WTC11 (cell line): ENCODE data around the gene XPO6.

Experiments used
- ATF1 ChIP-seq: sonication (generic); formaldehyde crosslinking; IDR thresholded peaks from 2 replicates; pipeline ENCODE4 v1.8.1; 2023; ENCODE audit warnings: mild to moderate bottlenecking, moderate library complexity, missing genetic modification reagents
- IRF2 ChIP-seq: sonication (generic); formaldehyde crosslinking; IDR thresholded peaks from 2 replicates; pipeline ENCODE4 v1.8.0; 2022; ENCODE audit warnings: low read depth, missing genetic modification reagents, borderline replicate concordance
- NFYB ChIP-seq: sonication (generic); formaldehyde crosslinking; conservative IDR thresholded peaks from 2 replicates; pipeline ENCODE4 v1.8.0; 2022; ENCODE audit warnings: low read depth, missing genetic modification reagents
- NR1H2 ChIP-seq: sonication (generic); formaldehyde crosslinking; IDR thresholded peaks from 2 replicates; pipeline ENCODE4 v1.9.0; 2021; ENCODE audit warnings: mild to moderate bottlenecking, moderate library complexity, missing genetic modification reagents
- SMAD4 ChIP-seq: sonication (generic); formaldehyde crosslinking; IDR thresholded peaks from 2 replicates; pipeline ENCODE4 v1.8.0; 2022; ENCODE audit warnings: mild to moderate bottlenecking, missing genetic modification reagents
- TCF7 ChIP-seq: sonication (generic); formaldehyde crosslinking; IDR thresholded peaks from 2 replicates; pipeline ENCODE4 v1.8.0; 2022; ENCODE audit warnings: mild to moderate bottlenecking, low read depth, missing genetic modification reagents, moderate library complexity
- TEAD1 ChIP-seq: sonication (generic); formaldehyde crosslinking; IDR thresholded peaks from 2 replicates; pipeline ENCODE4 v1.8.0; 2022; ENCODE audit warnings: mild to moderate bottlenecking, missing genetic modification reagents
- TF ChIP-seq, protein P1 (sequence below): fragments of 200-600 bp; IDR thresholded peaks from 2 replicates; pipeline ENCODE4 v1.8.0; 2022; ENCODE audit warnings: antibody characterized with exemption
- TF ChIP-seq, protein P2 (sequence below): sonication (generic); formaldehyde crosslinking; IDR thresholded peaks from 2 replicates; pipeline ENCODE4 v1.8.1; 2023; ENCODE audit warnings: mild to moderate bottlenecking, missing genetic modification reagents, moderate library complexity
- TF ChIP-seq, protein P3 (sequence below): sonication (generic); formaldehyde crosslinking; IDR thresholded peaks from 2 replicates; pipeline ENCODE4 v1.8.0; 2023; ENCODE audit warnings: missing genetic modification reagents
- TF ChIP-seq, protein P4 (sequence below): sonication (generic); formaldehyde crosslinking; IDR thresholded peaks from 2 replicates; pipeline ENCODE4 v1.8.1; 2022; ENCODE audit warnings: low read depth, missing genetic modification reagents, borderline replicate concordance

DNA sequence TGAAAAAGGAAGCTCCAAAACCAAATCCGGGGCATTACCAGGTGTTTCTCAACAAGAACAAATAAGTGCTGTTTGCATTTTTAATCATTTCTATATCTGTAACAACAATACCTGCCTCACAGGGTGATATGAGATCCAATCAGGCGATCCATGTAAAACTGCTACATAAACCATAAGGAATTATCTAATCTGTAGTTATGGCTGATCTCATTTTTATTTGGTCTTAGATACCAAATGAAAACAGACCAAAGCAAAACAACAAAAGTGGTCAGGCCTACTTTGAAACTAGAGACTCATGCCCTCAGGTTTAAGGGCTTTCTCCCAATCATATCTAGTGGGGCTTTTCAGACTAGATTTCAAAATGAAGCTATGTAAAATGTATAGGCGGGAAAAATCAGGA is 28.3 kb downstream of the XPO6 start:
- TF ChIP-seq, protein P1, sequence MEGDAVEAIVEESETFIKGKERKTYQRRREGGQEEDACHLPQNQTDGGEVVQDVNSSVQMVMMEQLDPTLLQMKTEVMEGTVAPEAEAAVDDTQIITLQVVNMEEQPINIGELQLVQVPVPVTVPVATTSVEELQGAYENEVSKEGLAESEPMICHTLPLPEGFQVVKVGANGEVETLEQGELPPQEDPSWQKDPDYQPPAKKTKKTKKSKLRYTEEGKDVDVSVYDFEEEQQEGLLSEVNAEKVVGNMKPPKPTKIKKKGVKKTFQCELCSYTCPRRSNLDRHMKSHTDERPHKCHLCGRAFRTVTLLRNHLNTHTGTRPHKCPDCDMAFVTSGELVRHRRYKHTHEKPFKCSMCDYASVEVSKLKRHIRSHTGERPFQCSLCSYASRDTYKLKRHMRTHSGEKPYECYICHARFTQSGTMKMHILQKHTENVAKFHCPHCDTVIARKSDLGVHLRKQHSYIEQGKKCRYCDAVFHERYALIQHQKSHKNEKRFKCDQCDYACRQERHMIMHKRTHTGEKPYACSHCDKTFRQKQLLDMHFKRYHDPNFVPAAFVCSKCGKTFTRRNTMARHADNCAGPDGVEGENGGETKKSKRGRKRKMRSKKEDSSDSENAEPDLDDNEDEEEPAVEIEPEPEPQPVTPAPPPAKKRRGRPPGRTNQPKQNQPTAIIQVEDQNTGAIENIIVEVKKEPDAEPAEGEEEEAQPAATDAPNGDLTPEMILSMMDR: no peak
- TF ChIP-seq, protein P2, sequence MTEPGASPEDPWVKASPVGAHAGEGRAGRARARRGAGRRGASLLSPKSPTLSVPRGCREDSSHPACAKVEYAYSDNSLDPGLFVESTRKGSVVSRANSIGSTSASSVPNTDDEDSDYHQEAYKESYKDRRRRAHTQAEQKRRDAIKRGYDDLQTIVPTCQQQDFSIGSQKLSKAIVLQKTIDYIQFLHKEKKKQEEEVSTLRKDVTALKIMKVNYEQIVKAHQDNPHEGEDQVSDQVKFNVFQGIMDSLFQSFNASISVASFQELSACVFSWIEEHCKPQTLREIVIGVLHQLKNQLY (CRISPR knock-in tag): no peak
- TF ChIP-seq TCF7 (CRISPR knock-in tag) (no peak), IRF2 (CRISPR knock-in tag) (no peak), ATF1 (CRISPR knock-in tag) (no peak), NR1H2 (no peak), SMAD4 (CRISPR knock-in tag) (no peak), NFYB (CRISPR knock-in tag) (no peak), TEAD1 (CRISPR knock-in tag) (no peak)
- TF ChIP-seq, protein P3, sequence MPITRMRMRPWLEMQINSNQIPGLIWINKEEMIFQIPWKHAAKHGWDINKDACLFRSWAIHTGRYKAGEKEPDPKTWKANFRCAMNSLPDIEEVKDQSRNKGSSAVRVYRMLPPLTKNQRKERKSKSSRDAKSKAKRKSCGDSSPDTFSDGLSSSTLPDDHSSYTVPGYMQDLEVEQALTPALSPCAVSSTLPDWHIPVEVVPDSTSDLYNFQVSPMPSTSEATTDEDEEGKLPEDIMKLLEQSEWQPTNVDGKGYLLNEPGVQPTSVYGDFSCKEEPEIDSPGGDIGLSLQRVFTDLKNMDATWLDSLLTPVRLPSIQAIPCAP (CRISPR knock-in tag): no peak
- TF ChIP-seq, protein P4, sequence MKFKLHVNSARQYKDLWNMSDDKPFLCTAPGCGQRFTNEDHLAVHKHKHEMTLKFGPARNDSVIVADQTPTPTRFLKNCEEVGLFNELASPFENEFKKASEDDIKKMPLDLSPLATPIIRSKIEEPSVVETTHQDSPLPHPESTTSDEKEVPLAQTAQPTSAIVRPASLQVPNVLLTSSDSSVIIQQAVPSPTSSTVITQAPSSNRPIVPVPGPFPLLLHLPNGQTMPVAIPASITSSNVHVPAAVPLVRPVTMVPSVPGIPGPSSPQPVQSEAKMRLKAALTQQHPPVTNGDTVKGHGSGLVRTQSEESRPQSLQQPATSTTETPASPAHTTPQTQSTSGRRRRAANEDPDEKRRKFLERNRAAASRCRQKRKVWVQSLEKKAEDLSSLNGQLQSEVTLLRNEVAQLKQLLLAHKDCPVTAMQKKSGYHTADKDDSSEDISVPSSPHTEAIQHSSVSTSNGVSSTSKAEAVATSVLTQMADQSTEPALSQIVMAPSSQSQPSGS: no peak
